HG02943 (cell line): ENCODE measurements around the gene MOV10L1.
"Not testable (repeated sequence)": the region's sequence is repeated elsewhere in the genome, so short reads cannot be mapped to it uniquely, and the experiment has no call there.

Experiments
- ATAC-seq: cut with Tn5 transposase; IDR thresholded peaks from one replicate; pipeline ENCODE4 v1.9.1; 2021; ENCODE audit warnings: mild to moderate bottlenecking, low read depth, moderate library complexity; ENCODE audit not compliant: unreplicated experiment

The MOV10L1 gene

GRCh38 chr22:50076646-50077535 is 12.9 kb upstream of the MOV10L1 start:
- ATAC-seq: no peak

GRCh38 chr22:50078246-50078645 is 11.6 kb upstream of the MOV10L1 start:
- ATAC-seq: no peak

- no peak for ATAC-seq
These were observed 11.0 kb upstream of the MOV10L1 start for GRCh38 chr22:50078761-50079160.

GRCh38 chr22:50080077-50080465 is 9.7 kb upstream of the MOV10L1 start:
- ATAC-seq: no peak

- no peak for ATAC-seq
These were observed 8.2 kb upstream of the MOV10L1 start for GRCh38 chr22:50081426-50082196.

- no peak for ATAC-seq
These were observed 7.5 kb upstream of the MOV10L1 start for GRCh38 chr22:50082197-50082715.

GRCh38 chr22:50082961-50083461 is 6.8 kb upstream of the MOV10L1 start:
- no peak for ATAC-seq

- no peak for ATAC-seq
These were observed 6.2 kb upstream of the MOV10L1 start for GRCh38 chr22:50083462-50084079.

- no peak for ATAC-seq
These were observed 5.7 kb upstream of the MOV10L1 start for GRCh38 chr22:50084080-50084477.

GRCh38 chr22:50084614-50085021 is 5.2 kb upstream of the MOV10L1 start:
- no peak for ATAC-seq

GRCh38 chr22:50085211-50085972 is 4.4 kb upstream of the MOV10L1 start, which contains the start of gene MLC1:
Gene MLC1 (minus strand): TSS chr22:50085426. CDS start chr22:50084902, 524 bp downstream.
- no peak for ATAC-seq

- no peak for ATAC-seq
These were observed 3.3 kb upstream of the MOV10L1 start for GRCh38 chr22:50086526-50086925.

- ATAC-seq: not testable (repeated sequence)
These were observed 2.8 kb upstream of the MOV10L1 start for GRCh38 chr22:50086975-50087374.

GRCh38 chr22:50087646-50088045 is 2.2 kb upstream of the MOV10L1 start:
- ATAC-seq: no peak

- no peak for ATAC-seq
These were observed 1.7 kb upstream of the MOV10L1 start for GRCh38 chr22:50088096-50088495.

- no peak for ATAC-seq
These were observed 575 bp upstream of the MOV10L1 start for GRCh38 chr22:50089231-50089630.

GRCh38 chr22:50090412-50090714 is 557 bp downstream of the MOV10L1 start:
- ATAC-seq: no peak

- ATAC-seq: no peak
These were observed 1.4 kb downstream of the MOV10L1 start for GRCh38 chr22:50091092-50091768.

- no peak for ATAC-seq
These were observed 2.5 kb downstream of the MOV10L1 start for GRCh38 chr22:50092342-50092741.

GRCh38 chr22:50098052-50098451 is 8.2 kb downstream of the MOV10L1 start:
- ATAC-seq: no peak
